ENCODE data around the gene CIDEB. TPM values are rescaled to one million over a fixed set of nuclear protein-coding genes. Genes with fewer than 3 reads are reported as not detected.

CIDEB gene
- total and polyA plus RNA-seq, 2 of the 13 experiments (the other 11 are each of a cell fraction or from before 2014, with no cell fraction given): 35.8 to 110 TPM

- TF ChIP-seq ZNF770 (CRISPR knock-in tag; IDR thresholded peaks at IDR 0.05) (no peak), MAX (IDR thresholded peaks at IDR 0.05) (no peak), NCOR1 (IDR thresholded peaks at IDR 0.05; ENCODE audit: borderline replicate concordance, low read length) (no peak), ZNF10 (CRISPR knock-in tag; IDR thresholded peaks at IDR 0.05; ENCODE audit: borderline replicate concordance, low read depth) (peak; percentile 65; the same call in 1 of the 2 replicates), ATF1 (CRISPR knock-in tag; IDR thresholded peaks at IDR 0.05) (no peak), AGO2 (optimal IDR thresholded peaks at IDR 0.05; ENCODE audit: low read depth, low read length) (peak; percentile 96), SNAI1 (CRISPR knock-in tag; IDR thresholded peaks at IDR 0.05; ENCODE audit: borderline replicate concordance) (peak; percentile 96), ZFP36L1 (CRISPR knock-in tag; IDR thresholded peaks at IDR 0.05) (peak; percentile 97), NR2F1 (CRISPR knock-in tag; IDR thresholded peaks at IDR 0.05) (peak in 1 of 2 experiments; percentile 48; a peak in 3 of 4 replicates), ATAD3A (CRISPR knock-in tag; IDR thresholded peaks at IDR 0.05) (peak; percentile 6), ZC3H13 (CRISPR knock-in tag; IDR thresholded peaks at IDR 0.05) (no peak), JUNB (CRISPR knock-in tag; IDR thresholded peaks at IDR 0.05; ENCODE audit: borderline replicate concordance) (no peak), ZBTB7B (CRISPR knock-in tag; IDR thresholded peaks at IDR 0.05) (peak; percentile 79; the same call in 1 of the 2 replicates), ZNF660 (CRISPR knock-in tag; IDR thresholded peaks at IDR 0.05; ENCODE audit: borderline replicate concordance, low read depth) (peak; percentile 81; the same call in 1 of the 2 replicates), PCBP1 (IDR thresholded peaks at IDR 0.05; ENCODE audit: borderline replicate concordance, low read depth, low read length) (no peak), ZNF354B (CRISPR knock-in tag; IDR thresholded peaks at IDR 0.05) (peak; percentile 92), BRD4 (CRISPR knock-in tag; IDR thresholded peaks at IDR 0.05) (peak; percentile 98; the same call in 1 of the 2 replicates), DR1 (CRISPR knock-in tag; IDR thresholded peaks at IDR 0.05) (no peak), PAF1 (CRISPR knock-in tag; IDR thresholded peaks at IDR 0.05) (peak; percentile 79; the same call in 1 of the 2 replicates), ZBTB10 (CRISPR knock-in tag; IDR thresholded peaks at IDR 0.05; ENCODE audit: borderline replicate concordance) (peak; percentile 95), RFX1 (IDR thresholded peaks at IDR 0.05) (no peak), ZNF550 (CRISPR knock-in tag; IDR thresholded peaks at IDR 0.05; ENCODE audit: borderline replicate concordance) (peak; percentile 96; the same call in 1 of the 2 replicates), KDM5B (CRISPR knock-in tag; IDR thresholded peaks at IDR 0.05; ENCODE audit: borderline replicate concordance) (peak; percentile 100), ZBTB8A (CRISPR knock-in tag; IDR thresholded peaks at IDR 0.05; ENCODE audit: borderline replicate concordance, low read depth) (peak; percentile 82; the same call in 1 of the 2 replicates)
- TF ChIP-seq, protein P1, sequence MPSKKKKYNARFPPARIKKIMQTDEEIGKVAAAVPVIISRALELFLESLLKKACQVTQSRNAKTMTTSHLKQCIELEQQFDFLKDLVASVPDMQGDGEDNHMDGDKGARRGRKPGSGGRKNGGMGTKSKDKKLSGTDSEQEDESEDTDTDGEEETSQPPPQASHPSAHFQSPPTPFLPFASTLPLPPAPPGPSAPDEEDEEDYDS (CRISPR knock-in tag; IDR thresholded peaks at IDR 0.05): 0 out of 2 replicates have a peak, but pooled peaks have one; percentile 36
These were observed 8.2 kb upstream of the CIDEB start (continued) for GRCh38 chr14:24315807-24316596.

Measured in HepG2 (cell line).